ENCODE data around the gene MRPL51.

DNA sequence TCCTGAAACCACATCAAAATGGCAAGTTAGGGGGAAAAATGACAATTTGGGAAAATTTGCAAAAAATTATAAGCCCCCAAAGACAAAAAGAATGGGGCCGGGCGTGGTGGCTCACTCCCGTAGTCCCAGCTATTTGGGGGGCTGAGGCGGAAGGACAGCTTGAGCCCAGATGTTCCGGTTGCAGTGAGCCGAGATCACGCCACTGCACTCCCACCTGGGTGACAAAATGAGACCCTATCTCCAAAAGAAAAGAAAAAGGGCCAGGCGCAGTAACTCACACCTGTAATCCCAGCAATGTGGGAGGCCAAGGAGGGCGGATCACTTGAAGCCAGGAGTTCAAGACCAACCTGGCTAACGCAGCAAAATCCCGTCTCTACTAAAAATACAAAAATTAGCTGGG lies 20.6 kb downstream of the MRPL51 start:
- no peak for TF ChIP-seq REST (IDR thresholded peaks at IDR 0.05; ENCODE audit: unreplicated experiment)
- TF ChIP-seq, protein P1, sequence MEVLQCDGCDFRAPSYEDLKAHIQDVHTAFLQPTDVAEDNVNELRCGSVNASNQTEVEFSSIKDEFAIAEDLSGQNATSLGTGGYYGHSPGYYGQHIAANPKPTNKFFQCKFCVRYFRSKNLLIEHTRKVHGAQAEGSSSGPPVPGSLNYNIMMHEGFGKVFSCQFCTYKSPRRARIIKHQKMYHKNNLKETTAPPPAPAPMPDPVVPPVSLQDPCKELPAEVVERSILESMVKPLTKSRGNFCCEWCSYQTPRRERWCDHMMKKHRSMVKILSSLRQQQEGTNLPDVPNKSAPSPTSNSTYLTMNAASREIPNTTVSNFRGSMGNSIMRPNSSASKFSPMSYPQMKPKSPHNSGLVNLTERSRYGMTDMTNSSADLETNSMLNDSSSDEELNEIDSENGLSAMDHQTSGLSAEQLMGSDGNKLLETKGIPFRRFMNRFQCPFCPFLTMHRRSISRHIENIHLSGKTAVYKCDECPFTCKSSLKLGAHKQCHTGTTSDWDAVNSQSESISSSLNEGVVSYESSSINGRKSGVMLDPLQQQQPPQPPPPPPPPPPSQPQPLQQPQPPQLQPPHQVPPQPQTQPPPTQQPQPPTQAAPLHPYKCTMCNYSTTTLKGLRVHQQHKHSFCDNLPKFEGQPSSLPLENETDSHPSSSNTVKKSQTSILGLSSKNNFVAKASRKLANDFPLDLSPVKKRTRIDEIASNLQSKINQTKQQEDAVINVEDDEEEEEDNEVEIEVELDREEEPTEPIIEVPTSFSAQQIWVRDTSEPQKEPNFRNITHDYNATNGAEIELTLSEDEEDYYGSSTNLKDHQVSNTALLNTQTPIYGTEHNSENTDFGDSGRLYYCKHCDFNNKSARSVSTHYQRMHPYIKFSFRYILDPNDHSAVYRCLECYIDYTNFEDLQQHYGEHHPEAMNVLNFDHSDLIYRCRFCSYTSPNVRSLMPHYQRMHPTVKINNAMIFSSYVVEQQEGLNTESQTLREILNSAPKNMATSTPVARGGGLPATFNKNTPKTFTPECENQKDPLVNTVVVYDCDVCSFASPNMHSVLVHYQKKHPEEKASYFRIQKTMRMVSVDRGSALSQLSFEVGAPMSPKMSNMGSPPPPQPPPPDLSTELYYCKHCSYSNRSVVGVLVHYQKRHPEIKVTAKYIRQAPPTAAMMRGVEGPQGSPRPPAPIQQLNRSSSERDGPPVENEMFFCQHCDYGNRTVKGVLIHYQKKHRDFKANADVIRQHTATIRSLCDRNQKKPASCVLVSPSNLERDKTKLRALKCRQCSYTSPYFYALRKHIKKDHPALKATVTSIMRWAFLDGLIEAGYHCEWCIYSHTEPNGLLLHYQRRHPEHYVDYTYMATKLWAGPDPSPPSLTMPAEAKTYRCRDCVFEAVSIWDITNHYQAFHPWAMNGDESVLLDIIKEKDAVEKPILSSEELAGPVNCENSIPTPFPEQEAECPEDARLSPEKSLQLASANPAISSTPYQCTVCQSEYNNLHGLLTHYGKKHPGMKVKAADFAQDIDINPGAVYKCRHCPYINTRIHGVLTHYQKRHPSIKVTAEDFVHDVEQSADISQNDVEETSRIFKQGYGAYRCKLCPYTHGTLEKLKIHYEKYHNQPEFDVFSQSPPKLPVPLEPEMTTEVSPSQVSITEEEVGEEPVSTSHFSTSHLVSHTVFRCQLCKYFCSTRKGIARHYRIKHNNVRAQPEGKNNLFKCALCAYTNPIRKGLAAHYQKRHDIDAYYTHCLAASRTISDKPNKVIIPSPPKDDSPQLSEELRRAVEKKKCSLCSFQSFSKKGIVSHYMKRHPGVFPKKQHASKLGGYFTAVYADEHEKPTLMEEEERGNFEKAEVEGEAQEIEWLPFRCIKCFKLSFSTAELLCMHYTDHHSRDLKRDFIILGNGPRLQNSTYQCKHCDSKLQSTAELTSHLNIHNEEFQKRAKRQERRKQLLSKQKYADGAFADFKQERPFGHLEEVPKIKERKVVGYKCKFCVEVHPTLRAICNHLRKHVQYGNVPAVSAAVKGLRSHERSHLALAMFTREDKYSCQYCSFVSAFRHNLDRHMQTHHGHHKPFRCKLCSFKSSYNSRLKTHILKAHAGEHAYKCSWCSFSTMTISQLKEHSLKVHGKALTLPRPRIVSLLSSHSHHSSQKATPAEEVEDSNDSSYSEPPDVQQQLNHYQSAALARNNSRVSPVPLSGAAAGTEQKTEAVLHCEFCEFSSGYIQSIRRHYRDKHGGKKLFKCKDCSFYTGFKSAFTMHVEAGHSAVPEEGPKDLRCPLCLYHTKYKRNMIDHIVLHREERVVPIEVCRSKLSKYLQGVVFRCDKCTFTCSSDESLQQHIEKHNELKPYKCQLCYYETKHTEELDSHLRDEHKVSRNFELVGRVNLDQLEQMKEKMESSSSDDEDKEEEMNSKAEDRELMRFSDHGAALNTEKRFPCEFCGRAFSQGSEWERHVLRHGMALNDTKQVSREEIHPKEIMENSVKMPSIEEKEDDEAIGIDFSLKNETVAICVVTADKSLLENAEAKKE (CRISPR knock-in tag; IDR thresholded peaks at IDR 0.05), result no peak
- no peak for TF ChIP-seq POLR2AphosphoS5 (IDR thresholded peaks at IDR 0.05; ENCODE audit: low read depth)
- TF ChIP-seq, protein P2, sequence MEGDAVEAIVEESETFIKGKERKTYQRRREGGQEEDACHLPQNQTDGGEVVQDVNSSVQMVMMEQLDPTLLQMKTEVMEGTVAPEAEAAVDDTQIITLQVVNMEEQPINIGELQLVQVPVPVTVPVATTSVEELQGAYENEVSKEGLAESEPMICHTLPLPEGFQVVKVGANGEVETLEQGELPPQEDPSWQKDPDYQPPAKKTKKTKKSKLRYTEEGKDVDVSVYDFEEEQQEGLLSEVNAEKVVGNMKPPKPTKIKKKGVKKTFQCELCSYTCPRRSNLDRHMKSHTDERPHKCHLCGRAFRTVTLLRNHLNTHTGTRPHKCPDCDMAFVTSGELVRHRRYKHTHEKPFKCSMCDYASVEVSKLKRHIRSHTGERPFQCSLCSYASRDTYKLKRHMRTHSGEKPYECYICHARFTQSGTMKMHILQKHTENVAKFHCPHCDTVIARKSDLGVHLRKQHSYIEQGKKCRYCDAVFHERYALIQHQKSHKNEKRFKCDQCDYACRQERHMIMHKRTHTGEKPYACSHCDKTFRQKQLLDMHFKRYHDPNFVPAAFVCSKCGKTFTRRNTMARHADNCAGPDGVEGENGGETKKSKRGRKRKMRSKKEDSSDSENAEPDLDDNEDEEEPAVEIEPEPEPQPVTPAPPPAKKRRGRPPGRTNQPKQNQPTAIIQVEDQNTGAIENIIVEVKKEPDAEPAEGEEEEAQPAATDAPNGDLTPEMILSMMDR (conservative IDR thresholded peaks at IDR 0.05; ENCODE audit: low read depth in 2 of 2), result no peak
- TF ChIP-seq EZH2phosphoT487 (IDR thresholded peaks at IDR 0.05; ENCODE audit: unreplicated experiment), result no peak
- TF ChIP-seq, protein P3, sequence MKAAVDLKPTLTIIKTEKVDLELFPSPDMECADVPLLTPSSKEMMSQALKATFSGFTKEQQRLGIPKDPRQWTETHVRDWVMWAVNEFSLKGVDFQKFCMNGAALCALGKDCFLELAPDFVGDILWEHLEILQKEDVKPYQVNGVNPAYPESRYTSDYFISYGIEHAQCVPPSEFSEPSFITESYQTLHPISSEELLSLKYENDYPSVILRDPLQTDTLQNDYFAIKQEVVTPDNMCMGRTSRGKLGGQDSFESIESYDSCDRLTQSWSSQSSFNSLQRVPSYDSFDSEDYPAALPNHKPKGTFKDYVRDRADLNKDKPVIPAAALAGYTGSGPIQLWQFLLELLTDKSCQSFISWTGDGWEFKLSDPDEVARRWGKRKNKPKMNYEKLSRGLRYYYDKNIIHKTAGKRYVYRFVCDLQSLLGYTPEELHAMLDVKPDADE (IDR thresholded peaks at IDR 0.05), result no peak
- no peak for TF ChIP-seq JUNB (IDR thresholded peaks at IDR 0.05; ENCODE audit: unreplicated experiment)
- no peak for TF ChIP-seq CREB1 (CRISPR knock-in tag; IDR thresholded peaks at IDR 0.05; ENCODE audit: low read depth)
- no peak for TF ChIP-seq EZH2 (IDR thresholded peaks at IDR 0.05; ENCODE audit: low read depth, unreplicated experiment)
- TF ChIP-seq ZNF331 (CRISPR knock-in tag; IDR thresholded peaks at IDR 0.05; ENCODE audit: low read depth), result no peak
